Uterine smooth muscle cell (primary cell): ENCODE results near the gene OLFML2A. TPM values are rescaled to one million over a fixed set of nuclear protein-coding genes. Genes with fewer than 3 reads are reported as not detected.

Experiments
- total RNA-seq: library from RNA; depleted of rRNA; stranded (reverse); fragments of >200 nt; gene quantifications from 2 replicates; pipeline ENCODE4 v1.2.3, GENCODE V29; 2014

Gene OLFML2A
- total RNA-seq = 17.4 and 39.5 TPM in 2 replicates

DNA sequence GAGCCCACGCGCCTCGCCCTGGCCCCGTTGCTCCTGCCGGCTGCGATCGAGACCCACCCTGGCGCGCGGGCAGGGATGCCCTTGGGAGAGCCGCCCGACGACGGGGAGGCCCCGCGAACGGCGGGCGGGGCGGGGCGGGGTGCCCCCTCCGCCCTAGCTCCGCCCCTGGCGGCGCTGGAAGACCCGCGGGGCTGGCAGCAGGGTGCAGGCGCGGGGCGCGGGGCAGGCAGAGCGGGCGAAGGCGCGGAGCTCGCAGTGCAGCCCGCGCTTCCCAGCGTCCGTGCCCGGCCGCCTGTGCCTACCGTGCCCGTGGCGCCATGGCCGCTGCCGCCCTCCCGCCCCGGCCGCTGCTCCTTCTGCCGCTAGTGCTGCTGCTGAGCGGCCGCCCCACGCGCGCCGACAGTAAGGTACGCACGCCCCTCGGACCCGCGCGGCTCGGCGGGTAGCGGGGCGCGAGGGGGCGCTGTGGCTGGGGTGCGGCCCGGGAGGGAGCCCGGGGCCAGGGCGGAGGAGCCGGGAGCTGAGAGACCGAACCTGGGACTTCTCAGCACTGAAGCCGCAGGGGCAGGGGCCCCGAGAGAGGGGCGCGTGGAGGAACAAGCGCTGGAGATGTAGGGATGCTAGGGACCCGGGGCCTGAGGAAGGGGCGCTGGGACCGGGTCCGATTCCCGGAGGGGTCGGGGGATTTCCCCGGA is at the start of gene OLFML2A:
OLFML2A (plus strand) TSS at position 180 of the 695 bp plus-strand sequence; CDS start at position 318, 138 bp downstream.

GRCh38 chr9:124771021-124771866 is 5.7 kb upstream of the OLFML2A start, which contains the start of gene NR6A1:
TSS of gene NR6A1 (minus strand) at chr9:124771311.

GRCh38 chr9:124852829-124853531 is 76.0 kb downstream of the OLFML2A start, which contains the start of gene WDR38:
TSS of gene WDR38 (plus strand) at chr9:124853460. CDS start at chr9:124853532, 72 bp downstream.

DNA sequence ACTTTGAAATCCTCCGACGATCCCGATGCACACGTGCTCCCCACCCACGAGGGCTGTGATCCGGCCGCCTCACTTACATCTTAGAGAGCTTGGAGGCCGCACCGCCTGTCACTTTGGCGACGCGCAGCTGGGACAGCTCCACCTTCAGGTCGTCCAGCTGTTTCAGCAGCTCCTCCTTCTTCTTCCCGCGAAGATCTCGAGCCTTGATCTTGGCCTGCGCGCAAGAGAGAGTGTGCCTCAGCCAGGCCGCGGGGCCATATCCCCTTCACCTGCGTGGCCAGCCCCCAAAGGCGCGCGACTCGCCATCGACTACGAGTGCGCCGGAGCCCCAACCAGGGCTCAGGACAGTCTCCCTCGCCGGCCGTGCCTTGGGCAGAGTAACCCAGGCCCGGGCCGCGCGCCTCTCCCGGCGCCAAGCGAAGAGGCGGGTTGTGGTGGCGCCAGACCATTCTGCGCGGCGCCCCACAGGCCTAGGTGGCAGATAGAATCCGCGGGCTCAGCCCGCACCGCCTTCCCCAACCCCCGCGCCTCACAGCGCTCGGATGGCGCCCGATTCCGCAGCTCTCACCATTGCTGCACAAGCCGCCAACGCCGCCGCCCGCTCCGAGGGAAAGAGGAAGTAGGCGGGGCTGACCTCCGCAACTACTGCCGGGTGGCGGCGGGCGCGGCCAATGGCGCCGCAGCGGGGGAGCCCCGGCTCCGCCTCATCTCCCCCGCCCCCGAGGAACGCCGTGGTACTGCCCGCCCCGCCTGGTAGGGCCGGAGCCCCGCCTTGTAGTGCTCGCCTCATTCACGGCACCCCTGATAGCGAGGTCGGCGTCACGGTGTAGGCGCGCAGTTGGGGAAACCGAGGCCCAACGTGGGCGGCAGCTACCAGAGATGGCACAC is 84.7 kb downstream of the OLFML2A start, which contains the start of the genes ARPC5L and RPL35:
ARPC5L (plus strand) TSS at position 789 of the 888 bp plus-strand sequence. CDS start 7,161 bp downstream, outside the sequence.
RPL35 (minus strand) TSS at position 616 of the 888 bp plus-strand sequence; CDS start at position 571, 45 bp downstream.

Other genes with a start within 250 kb of the OLFML2A start
- gene NR6A1, start 5.8 kb upstream of the OLFML2A start, total RNA-seq = 0.50 and 1.3 TPM in 2 replicates
- 0.11 TPM in 1 of 2 replicates, not detected in the other for gene WDR38, start 76.3 kb downstream of the OLFML2A start, total RNA-seq
- 2,201 and 2,225 TPM in 2 replicates for gene RPL35, start 84.8 kb downstream of the OLFML2A start, total RNA-seq
- gene ARPC5L, start 85.0 kb downstream of the OLFML2A start, total RNA-seq = 13.5 and 27.1 TPM in 2 replicates
- 13.1 and 16.0 TPM in 2 replicates for gene GOLGA1, start 163.9 kb downstream of the OLFML2A start, total RNA-seq